Measurements from ENCODE around the gene EQTN.

- TF ChIP-seq CTCF (conservative IDR thresholded peaks at IDR 0.05) (no peak), ZFX (IDR thresholded peaks at IDR 0.05) (no peak)
Measured at GRCh38 chr9:27292659-27293405, 4.1 kb downstream of the EQTN start.

Measured in C4-2B (cell line).